Astrocyte (in vitro differentiated cells and primary cell): ENCODE measurements around the gene PIK3C2G. TPM values are rescaled to one million over a fixed set of nuclear protein-coding genes. Genes with fewer than 3 reads are reported as not detected.

ENCODE experiments used
- DNase-seq: peaks from one replicate; pipeline ENCODE4 v3.0.0-alpha.2; 2010; ENCODE audit warnings: low read depth
- FAIRE-seq: peaks from 2 replicates; lab custom pipeline; 2011; peaks lifted over from hg19 to GRCh38; lab: Jason Lieb, UNC
- H2AFZ ChIP-seq: 2 replicates; pipeline ENCODE4 v1.6.0; 2012; ENCODE audit warnings: low read depth, low read length, inconsistent platforms
- H3K27ac ChIP-seq: 2 replicates; pipeline ENCODE4 v1.5.1; 2011; ENCODE audit warnings: low read depth, low read length, inconsistent platforms
- H3K27me3 ChIP-seq: 2 replicates; pipeline ENCODE4 v1.6.0; 2011; ENCODE audit warnings: low read length, inconsistent platforms; ENCODE audit not compliant: insufficient read depth
- H3K36me3 ChIP-seq: 2 replicates; pipeline ENCODE4 v1.5.1; 2011; ENCODE audit warnings: low read length, inconsistent platforms; ENCODE audit not compliant: insufficient read depth
- H3K4me1 ChIP-seq: 2 replicates; pipeline ENCODE4 v1.5.1; 2011; ENCODE audit warnings: low read length, inconsistent platforms; ENCODE audit not compliant: insufficient read depth
- H3K4me2 ChIP-seq: 2 replicates; pipeline ENCODE4 v1.6.0; 2012; ENCODE audit warnings: low read length, inconsistent platforms
- H3K4me3 ChIP-seq: 2 replicates; pipeline ENCODE4 v1.5.1; 2011; ENCODE audit warnings: low read depth, mild to moderate bottlenecking, low read length, inconsistent platforms; ENCODE audit not compliant: insufficient read depth
- H3K79me2 ChIP-seq: 2 replicates; pipeline ENCODE4 v1.6.0; 2012; ENCODE audit warnings: mild to moderate bottlenecking, low read length, inconsistent platforms; ENCODE audit not compliant: insufficient read depth
- H3K9ac ChIP-seq: 2 replicates; pipeline ENCODE4 v1.6.0; 2012; ENCODE audit warnings: mild to moderate bottlenecking, low read length, inconsistent platforms
- H3K9me3 ChIP-seq: 2 replicates; pipeline ENCODE4 v1.5.1; 2012; ENCODE audit warnings: low read depth, mild to moderate bottlenecking, low read length, inconsistent platforms; ENCODE audit not compliant: insufficient read depth
- H4K20me1 ChIP-seq: 2 replicates; pipeline ENCODE4 v1.6.0; 2012; ENCODE audit warnings: low read length, inconsistent platforms; ENCODE audit not compliant: insufficient read depth
- H3K27ac Mint-ChIP-seq: one replicate; pipeline ENCODE4 v1.8.0; 2021; ENCODE audit warnings: mild to moderate bottlenecking, mixed read lengths; ENCODE audit not compliant: unreplicated experiment
- H3K27me3 Mint-ChIP-seq: one replicate; pipeline ENCODE4 v1.8.0; 2021; ENCODE audit warnings: low read depth, mixed read lengths; ENCODE audit not compliant: unreplicated experiment
- H3K36me3 Mint-ChIP-seq: one replicate; pipeline ENCODE4 v1.8.0; 2021; ENCODE audit warnings: low read depth, mixed read lengths; ENCODE audit not compliant: unreplicated experiment
- H3K4me1 Mint-ChIP-seq: one replicate; pipeline ENCODE4 v1.8.0; 2021; ENCODE audit warnings: low read depth, mixed read lengths; ENCODE audit not compliant: unreplicated experiment
- H3K4me3 Mint-ChIP-seq: one replicate; pipeline ENCODE4 v1.8.0; 2021; ENCODE audit warnings: mild to moderate bottlenecking, moderate library complexity, mixed read lengths; ENCODE audit not compliant: unreplicated experiment
- H3K9me3 Mint-ChIP-seq: one replicate; pipeline ENCODE4 v1.8.0; 2021; ENCODE audit warnings: mild to moderate bottlenecking, mixed read lengths; ENCODE audit not compliant: unreplicated experiment
- EZH2 ChIP-seq: IDR thresholded peaks from 2 replicates; pipeline ENCODE4 v1.6.1; 2012; ENCODE audit warnings: mild to moderate bottlenecking, low read length, inconsistent platforms; ENCODE audit not compliant: insufficient read depth
- total RNA-seq: library from RNA; stranded (reverse); gene quantifications from 2 replicates; pipeline ENCODE4 v1.2.1, GENCODE V29; 2021
- TF ChIP-seq, protein P1 (sequence below): IDR thresholded peaks from 2 replicates; pipeline ENCODE4 v1.5.1; 2011; ENCODE audit warnings: low read depth, mild to moderate bottlenecking, inconsistent platforms, low read length, moderate library complexity; ENCODE audit not compliant: insufficient read depth

Gene PIK3C2G
- total RNA-seq, 1 donor from 2014 or later, result 0.05 TPM

DNA sequence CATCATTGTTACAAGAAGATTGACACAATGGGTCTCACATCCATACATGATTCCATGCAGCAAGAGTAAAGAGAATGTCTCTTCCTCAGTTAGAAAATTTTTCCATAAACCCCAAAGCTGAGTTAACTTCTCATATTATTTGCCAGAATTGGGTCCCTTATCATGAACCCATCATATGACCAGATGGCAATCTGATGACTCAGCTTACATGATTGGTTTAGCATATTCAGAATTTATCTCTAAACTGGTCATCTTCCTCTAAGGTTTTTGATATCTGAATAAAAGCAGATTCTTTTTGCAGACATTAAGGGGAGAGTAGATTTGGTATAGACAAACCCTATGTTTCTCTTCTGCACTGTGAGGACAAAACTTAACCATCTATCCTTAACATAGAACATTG, 174.9 kb downstream of the PIK3C2G start:
- no peak overlapping the region for H3K4me3 Mint-ChIP-seq
- no peaks in the 10 kb centered on the region for H3K9me3 ChIP-seq
- H3K9me3 Mint-ChIP-seq, result no peaks in the 10 kb centered on the region
- no peaks in the 10 kb centered on the region for H3K27me3 Mint-ChIP-seq
- no peaks in the 10 kb centered on the region for H4K20me1 ChIP-seq
- no peak overlapping the region for H3K9ac ChIP-seq
- no peaks in the 10 kb centered on the region for H3K4me1 ChIP-seq
- TF ChIP-seq, protein P1, sequence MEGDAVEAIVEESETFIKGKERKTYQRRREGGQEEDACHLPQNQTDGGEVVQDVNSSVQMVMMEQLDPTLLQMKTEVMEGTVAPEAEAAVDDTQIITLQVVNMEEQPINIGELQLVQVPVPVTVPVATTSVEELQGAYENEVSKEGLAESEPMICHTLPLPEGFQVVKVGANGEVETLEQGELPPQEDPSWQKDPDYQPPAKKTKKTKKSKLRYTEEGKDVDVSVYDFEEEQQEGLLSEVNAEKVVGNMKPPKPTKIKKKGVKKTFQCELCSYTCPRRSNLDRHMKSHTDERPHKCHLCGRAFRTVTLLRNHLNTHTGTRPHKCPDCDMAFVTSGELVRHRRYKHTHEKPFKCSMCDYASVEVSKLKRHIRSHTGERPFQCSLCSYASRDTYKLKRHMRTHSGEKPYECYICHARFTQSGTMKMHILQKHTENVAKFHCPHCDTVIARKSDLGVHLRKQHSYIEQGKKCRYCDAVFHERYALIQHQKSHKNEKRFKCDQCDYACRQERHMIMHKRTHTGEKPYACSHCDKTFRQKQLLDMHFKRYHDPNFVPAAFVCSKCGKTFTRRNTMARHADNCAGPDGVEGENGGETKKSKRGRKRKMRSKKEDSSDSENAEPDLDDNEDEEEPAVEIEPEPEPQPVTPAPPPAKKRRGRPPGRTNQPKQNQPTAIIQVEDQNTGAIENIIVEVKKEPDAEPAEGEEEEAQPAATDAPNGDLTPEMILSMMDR, result no peak
- no peak for TF ChIP-seq EZH2
- no peak overlapping the region for H3K27ac Mint-ChIP-seq
- no peak overlapping the region for H3K27ac ChIP-seq
- no peak overlapping the region for H3K4me2 ChIP-seq
- no peaks in the 10 kb centered on the region for H3K36me3 Mint-ChIP-seq
- DNase-seq (peak; percentile 4), FAIRE-seq (peak; percentile 26)
- no peak overlapping the region for H3K4me3 ChIP-seq
- H3K4me1 Mint-ChIP-seq, result peaks cover 2% of the 10 kb centered on the region
- H3K36me3 ChIP-seq, result no peaks in the 10 kb centered on the region
- no peak overlapping the region for H2AFZ ChIP-seq
- H3K27me3 ChIP-seq, result no peaks in the 10 kb centered on the region
- H3K79me2 ChIP-seq, result no peaks in the 10 kb centered on the region

DNA sequence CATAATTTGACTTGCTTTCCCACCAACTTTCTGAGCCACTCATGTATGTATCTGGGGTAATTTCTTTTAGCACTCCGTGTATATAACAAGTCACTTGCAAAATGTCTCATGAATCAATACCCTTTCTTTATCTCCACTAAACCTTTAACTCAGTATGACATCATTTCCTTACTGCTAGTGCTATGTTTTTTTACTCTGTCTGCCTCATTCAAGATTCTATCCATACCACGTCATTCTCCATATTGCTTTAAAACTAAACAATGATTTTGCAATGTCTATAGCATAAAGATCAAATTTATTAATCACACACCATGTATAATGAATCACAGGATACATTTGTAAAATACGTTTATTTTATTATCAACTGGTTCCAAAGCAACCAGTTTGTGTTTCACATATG, 178.2 kb downstream of the PIK3C2G start:
- no peaks in the 10 kb centered on the region for H3K36me3 Mint-ChIP-seq
- H3K27me3 Mint-ChIP-seq, result no peaks in the 10 kb centered on the region
- no peaks in the 10 kb centered on the region for H3K9me3 Mint-ChIP-seq
- H3K27ac Mint-ChIP-seq, result no peak overlapping the region
- Histone ChIP-seq H3K36me3 (no peaks in the 10 kb centered on the region), H3K4me3 (no peak overlapping the region), H3K4me2 (peak overlapping the region; percentile 21), H3K79me2 (no peaks in the 10 kb centered on the region), H2AFZ (no peak overlapping the region), H3K27ac (no peak overlapping the region), H3K9me3 (no peaks in the 10 kb centered on the region), H3K27me3 (no peaks in the 10 kb centered on the region), H3K9ac (no peak overlapping the region), H3K4me1 (peaks cover 4% of the 10 kb centered on the region), H4K20me1 (no peaks in the 10 kb centered on the region)
- DNase-seq (peak; percentile 55), FAIRE-seq (peak; percentile 54)
- H3K4me3 Mint-ChIP-seq, result no peak overlapping the region
- TF ChIP-seq, protein P1, result no peak
- no peak for TF ChIP-seq EZH2
- H3K4me1 Mint-ChIP-seq, result peaks cover 2% of the 10 kb centered on the region

DNA sequence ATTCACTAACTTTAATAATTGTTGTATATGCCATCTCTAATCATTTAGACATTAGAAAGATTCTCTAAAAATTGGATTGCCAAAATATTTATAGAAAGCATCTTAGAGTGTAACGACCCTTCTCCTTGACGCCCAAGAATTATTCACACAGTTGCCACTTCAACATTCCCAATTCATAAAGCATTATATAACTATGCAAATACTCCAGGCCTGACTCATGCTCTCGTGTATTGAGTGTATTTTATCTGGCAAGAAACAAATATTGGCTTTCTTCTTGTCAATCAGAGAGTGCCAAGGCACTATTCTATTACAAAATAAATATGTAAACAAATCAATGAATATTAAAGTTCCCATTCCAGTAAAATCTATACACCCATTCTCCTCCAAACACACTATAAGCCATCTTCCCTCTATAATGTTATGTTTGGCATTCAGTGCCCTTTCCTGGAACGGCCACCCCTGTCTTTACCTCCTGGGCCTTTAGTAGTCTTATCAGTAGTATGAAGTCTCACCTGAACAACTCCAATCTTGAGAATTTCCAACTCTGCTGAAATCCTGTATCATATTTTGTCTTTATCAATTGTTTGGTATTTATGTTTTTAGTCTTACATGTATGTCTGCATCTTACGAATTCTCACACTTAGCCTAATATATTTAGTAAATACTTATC, 182.6 kb downstream of the PIK3C2G start:
- Mint-ChIP-seq H3K27me3 (no peaks in the 10 kb centered on the region), H3K9me3 (no peaks in the 10 kb centered on the region), H3K27ac (no peak overlapping the region), H3K4me1 (no peaks in the 10 kb centered on the region), H3K36me3 (no peaks in the 10 kb centered on the region), H3K4me3 (no peak overlapping the region)
- no peak overlapping the region for H3K4me3 ChIP-seq
- no peak overlapping the region for H3K27ac ChIP-seq
- no peak overlapping the region for H3K4me2 ChIP-seq
- peak; percentile 60 for DNase-seq
- peaks cover 4% of the 10 kb centered on the region for H3K4me1 ChIP-seq
- H2AFZ ChIP-seq, result no peak overlapping the region
- no peaks in the 10 kb centered on the region for H4K20me1 ChIP-seq
- TF ChIP-seq, protein P1, result no peak
- TF ChIP-seq EZH2, result no peak
- H3K79me2 ChIP-seq, result no peaks in the 10 kb centered on the region
- H3K36me3 ChIP-seq, result no peaks in the 10 kb centered on the region
- H3K9me3 ChIP-seq, result no peaks in the 10 kb centered on the region
- no peak for FAIRE-seq
- H3K9ac ChIP-seq, result no peak overlapping the region
- H3K27me3 ChIP-seq, result no peaks in the 10 kb centered on the region
